GM20431 (cell line): ENCODE measurements around the gene ADCY3.
"Not testable (repeated sequence)": the region's sequence is repeated elsewhere in the genome, so short reads cannot be mapped to it uniquely, and the experiment has no call there.

Source experiments
- in situ Hi-C: fragments of 300-500 bp; cut with MseI, MboI; formaldehyde crosslinking; loops from one replicate; pipeline ENCODE4 v1.15.0; 2020; ENCODE audit warnings: low sequenced_read_pairs; ENCODE audit not compliant: unreplicated experiment

The ADCY3 gene

GRCh38 chr2:24855022-24855622 is 64.9 kb downstream of the ADCY3 start:
- in situ Hi-C loops, result no loop called here

- in situ Hi-C loops, result no loop called here
Measured at GRCh38 chr2:24853996-24854395, 66.0 kb downstream of the ADCY3 start.

DNA sequence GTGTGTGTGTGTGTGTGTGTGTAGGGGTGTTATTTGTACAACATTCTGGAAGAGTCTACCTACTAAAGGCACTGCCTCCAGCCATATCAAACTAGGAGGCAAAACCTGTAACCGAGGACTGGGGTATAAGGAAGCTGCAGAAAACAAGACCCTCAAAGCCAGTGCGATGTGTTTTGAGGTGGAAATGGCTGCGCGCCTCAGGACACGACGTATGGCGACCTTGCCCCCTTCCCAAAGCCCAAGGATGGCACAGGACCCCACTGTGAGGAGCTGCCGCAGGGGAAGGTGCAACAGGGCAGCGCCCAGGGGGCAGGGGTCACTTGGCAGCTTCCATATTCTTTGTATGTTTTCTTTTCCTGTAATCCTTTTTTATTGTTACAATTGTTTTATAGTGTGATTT is 67.0 kb downstream of the ADCY3 start:
- in situ Hi-C loops, result no loop called here

GRCh38 chr2:24852431-24853020 is 67.5 kb downstream of the ADCY3 start:
- in situ Hi-C loops, result no loop called here

DNA sequence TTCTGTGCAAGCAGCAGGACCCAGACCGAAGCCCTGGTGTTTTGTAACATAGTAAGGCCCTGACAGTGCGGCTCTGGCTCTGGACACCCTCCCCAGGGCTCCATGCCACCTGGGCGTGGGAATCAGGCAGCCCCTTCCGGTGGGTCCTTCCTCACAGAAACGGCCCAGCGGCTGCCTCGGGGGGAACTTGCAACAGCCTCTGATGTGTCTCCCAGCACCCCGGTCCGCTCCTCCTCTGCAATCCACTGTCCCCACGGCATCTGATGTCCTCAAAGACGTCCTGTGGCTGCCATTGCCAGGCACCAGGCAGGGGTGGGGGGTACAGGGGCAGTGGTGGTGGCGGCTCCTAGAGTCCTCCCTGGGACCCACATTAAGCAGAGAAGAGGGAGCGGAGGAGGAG is 68.0 kb downstream of the ADCY3 start:
- in situ Hi-C loops, result no loop called here

- in situ Hi-C loops, result no loop called here
Measured at GRCh38 chr2:24850944-24851343, 69.1 kb downstream of the ADCY3 start.

GRCh38 chr2:24845691-24846090 is 74.3 kb downstream of the ADCY3 start:
- in situ Hi-C loops, result no loop called here

- in situ Hi-C loops, result no loop called here
Measured at GRCh38 chr2:24844023-24844685, 75.9 kb downstream of the ADCY3 start.

DNA sequence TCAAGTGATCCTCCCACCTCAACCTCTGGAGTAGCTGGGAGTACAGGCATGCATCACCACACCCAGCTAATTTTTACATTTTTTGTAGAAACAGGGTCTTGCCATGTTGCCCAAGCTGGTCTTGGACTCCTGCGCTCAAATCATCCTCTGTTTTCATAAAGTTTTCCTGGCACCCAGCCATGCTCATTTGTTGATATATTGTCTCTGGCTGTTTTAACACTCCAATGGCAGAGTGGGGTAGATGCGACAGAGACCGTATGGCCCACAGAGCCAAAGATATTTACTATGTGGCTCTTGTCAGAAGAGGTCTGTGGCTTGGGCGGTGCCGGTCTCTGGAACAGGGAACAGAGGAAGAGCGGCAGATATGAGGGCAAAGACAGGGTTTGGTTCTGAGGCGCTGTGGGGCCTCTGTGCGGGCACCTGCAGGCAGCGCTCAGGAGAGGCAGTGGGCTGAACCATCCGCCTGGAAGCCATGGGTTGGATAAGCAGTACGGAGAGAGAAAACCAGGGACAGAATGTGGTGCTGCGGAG is 76.6 kb downstream of the ADCY3 start:
- in situ Hi-C loops, result no loop called here

GRCh38 chr2:24842081-24843050 is 77.7 kb downstream of the ADCY3 start:
- in situ Hi-C loops, result no loop called here

DNA sequence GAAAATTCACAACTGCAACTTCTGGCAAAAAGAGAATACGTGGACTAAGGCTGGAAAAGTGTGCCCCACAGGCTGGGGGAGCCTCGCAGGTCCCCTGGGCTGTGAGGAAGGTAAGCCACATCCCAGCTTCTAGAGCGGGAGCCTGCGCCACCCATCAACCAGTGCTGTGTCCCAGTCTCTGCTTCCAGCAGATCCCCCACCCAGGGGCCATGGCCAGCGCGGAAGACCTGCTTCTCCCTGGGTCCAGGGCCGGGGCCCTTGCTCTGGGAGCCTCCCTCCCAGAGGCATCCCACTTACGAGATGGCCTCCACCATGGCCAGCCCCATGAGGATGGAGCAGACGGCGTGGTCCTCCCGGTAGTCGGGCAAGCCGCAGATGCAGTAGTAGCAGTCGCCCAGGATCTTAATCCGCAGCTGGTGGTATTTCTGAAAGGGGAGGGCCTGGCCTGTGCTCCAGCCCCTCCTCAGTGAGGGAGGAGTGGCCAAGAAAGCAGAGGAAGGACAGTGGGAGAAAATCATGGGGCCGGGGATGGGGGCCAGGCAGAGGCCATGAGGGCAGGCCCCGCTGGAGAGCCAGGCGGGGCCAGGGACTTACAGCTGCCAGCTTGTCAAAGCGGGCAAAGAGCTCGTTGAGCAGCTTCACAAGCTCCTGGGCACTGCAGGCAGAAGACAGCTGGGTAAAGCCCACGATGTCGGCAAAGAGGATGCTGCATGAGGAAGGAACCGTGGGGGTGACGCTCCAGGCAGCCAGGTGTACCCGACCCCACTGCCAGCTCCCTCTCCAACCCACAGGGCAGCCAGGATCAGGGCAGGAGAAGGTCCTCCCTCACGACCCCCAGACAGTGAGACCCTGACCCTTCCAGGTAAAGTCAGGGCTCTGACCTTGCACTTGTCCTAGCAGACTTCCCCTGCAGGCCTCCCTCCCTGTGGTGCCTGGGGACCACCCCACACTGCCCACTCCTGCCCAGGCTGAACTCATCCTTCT is 78.8 kb downstream of the ADCY3 start:
- in situ Hi-C loops, result no loop called here

DNA sequence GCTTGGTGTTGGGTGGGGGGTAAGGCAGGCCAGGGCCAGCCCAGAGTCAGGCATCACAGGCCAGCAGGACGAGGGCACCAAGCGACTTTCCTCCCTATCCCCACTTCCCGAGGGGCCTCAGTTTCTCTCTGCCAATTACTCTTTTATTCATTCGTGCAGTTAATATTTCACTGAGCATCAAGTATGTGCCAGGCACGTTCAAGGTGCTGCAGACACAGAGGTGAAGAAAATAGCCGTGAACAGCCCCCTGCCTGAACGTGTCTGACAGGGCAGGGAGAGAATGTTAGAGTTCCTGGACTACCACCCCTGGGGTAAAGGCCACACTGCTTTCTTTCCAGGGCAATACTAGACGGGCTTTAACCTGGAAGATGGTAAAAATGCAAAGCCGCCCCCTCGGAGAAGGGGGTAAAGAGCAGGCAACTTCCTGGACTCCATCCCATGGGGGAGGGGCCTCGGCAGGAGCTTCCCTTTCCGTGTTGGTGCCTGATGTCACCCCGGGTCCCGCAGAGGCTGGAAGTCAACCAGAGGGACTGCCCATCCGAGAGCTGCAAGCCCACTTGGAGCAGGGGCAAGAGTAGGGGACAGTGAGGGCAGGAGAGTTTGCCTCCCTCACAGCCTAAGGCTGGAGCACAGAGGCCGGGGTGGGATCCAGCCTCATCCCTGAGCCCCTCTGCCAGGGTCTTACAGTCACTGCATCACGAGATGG is 79.7 kb downstream of the ADCY3 start:
- in situ Hi-C loops, result no loop called here

DNA sequence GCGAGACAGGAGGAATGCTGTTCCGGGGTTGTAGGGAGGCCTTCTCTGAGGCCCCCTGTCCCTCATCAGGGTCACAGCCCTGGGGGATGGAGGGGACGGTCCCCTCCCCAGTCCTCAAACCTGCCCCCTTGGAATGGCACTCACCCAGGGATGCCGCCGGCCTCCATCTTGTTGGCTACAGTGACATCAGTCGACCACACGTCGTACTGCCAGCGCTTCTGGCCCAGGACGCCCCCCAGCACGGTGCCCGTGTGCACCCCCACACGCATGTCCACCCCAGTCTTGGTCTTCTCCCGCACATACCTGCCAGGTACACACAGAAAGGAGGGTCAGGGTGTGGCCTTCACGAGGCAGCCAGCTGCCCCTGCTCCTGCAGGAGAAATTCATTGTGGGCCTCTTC is 80.3 kb downstream of the ADCY3 start:
- in situ Hi-C loops, result no loop called here

- in situ Hi-C loops, result no loop called here
Measured at GRCh38 chr2:24838541-24838940, 81.5 kb downstream of the ADCY3 start.

- in situ Hi-C loops, result no loop called here
Measured at GRCh38 chr2:24837996-24838513, 82.0 kb downstream of the ADCY3 start.

GRCh38 chr2:24836706-24837105 is 83.3 kb downstream of the ADCY3 start:
- in situ Hi-C loops, result no loop called here

DNA sequence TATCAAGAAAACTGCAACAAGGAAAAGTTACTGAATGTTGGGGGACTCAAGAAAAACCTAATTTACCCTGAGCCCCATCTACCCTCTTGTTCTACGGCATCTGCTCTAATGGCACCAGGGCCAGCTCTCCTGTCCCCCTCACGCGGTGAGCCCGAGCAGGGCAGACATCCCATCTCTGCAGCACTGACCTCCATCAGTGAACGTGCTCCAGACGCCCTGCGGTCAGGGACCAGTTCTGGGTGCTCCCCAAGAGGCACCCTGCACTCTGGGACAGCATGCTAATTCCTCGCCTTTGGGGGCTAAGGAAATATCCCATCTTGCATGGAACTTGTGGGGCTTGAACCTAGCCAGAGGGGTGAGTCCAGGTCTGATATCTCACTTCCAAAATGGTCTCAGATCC is 83.8 kb downstream of the ADCY3 start:
- in situ Hi-C loops, result no loop called here

DNA sequence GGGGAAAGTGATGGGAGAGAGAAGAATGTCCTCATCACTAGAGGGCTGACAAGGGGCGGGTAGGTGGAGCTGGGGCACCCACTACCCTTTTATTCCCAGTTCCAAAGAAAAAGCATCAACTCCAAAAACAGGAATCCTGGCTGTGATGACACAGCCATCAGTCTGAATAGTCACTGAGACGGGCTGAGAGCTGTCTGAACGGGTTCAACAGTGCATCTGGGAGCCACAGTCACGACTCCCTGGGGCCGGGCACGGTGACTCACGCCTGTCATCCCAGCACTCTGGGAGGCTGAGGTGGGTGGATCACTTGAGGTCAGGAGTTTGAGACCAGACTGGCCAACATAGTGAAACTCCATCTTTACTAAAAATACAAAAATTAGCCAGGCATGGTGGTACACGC is 84.6 kb downstream of the ADCY3 start:
- in situ Hi-C loops, result not testable (repeated sequence)
